HG03342 (cell line): Measurements from ENCODE around the gene TET2.

ENCODE experiments used
- ATAC-seq: cut with Tn5 transposase; IDR thresholded peaks from one replicate; pipeline ENCODE4 v1.9.1; 2021; ENCODE audit warnings: mild to moderate bottlenecking, moderate library complexity; ENCODE audit not compliant: unreplicated experiment

The TET2 gene

DNA sequence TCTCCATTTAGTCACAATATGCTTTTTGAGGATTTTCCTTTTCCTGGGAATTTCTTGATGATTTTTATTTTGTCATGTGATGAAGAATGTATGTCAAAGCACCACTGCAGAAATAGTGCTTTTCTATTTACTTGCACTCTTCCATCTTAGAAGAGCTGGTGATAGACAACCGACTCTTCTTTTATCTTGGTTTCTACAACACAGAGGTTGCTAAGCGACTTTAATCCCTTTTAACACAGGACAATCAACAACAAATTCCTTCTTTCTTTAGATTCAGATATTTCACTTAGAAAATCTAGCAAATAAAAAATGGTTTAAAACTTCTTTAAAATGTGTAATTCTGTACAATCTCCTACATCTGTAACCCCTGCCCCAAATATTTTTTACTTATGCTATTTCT lies 34.6 kb downstream of the TET2 start:
- no peak for ATAC-seq

DNA sequence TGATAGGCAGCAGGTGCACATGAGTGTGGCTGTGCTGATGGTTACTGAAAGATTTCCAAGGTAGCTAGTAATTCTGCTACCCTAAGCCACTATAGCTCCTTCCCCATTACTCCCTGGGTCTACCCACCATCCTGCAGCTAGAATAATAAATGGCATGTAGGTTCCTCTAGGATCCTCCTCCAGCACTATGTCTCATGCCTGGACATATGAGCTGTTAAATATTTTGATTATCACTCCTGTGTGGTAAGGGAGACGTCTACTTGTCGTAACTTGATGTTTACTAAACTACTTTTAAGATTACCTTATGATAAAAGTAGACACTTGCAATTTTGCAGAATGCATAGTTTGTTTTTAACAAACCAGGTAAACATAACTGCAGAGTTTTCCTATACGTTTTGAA lies 35.5 kb downstream of the TET2 start:
- ATAC-seq = no peak

DNA sequence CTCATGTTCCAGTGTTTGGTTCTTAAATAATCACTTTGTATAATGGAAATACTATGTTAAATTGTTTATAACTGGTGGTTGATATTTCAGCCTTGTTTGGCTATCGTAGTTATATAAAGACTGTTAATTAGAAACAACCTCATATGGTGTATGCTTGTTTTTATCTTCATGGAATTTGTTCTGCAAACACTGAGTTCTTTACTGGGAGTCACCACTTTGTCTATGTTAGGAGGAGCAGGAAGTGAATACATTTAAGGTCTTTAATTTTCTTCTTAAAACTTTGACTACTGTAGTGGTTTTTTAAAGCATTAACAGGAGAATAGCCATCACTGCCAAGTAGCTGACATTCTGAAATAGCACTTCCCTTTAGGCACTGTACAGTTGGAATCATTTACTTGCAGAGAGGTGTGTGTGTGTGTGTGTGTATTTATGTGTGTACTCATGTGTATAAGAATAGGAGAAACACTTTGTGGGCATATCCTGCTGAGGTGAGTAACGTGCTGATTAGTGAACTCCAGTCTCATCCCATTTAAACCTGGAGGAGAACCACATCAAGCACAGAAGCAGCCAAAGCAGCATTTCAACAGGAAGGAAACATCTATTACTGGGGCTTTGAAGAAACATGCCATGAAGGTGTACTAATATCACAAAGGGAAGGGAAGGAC lies 37.8 kb downstream of the TET2 start:
- no peak for ATAC-seq

DNA sequence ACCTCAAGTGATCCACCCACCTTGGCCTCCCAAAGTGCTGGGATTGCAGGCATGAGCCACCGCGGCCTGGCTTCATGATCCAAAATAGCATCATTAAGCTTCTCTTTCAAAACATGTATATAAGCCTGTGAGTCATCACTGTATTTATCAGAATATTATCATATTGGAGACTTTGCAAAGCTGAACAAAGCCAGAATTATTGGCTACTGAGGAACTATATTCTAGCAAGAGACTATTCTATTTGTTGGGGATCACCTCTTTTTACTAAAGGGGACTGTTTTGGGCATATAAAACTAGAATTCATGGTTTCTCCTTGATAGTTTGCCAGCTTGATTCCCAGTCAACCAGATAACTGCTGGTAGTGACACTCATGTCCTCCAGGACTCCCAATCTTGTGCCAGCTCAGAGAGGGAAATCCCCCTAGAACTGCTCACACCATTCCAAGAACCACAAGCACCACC lies 40.1 kb downstream of the TET2 start:
- no peak for ATAC-seq

DNA sequence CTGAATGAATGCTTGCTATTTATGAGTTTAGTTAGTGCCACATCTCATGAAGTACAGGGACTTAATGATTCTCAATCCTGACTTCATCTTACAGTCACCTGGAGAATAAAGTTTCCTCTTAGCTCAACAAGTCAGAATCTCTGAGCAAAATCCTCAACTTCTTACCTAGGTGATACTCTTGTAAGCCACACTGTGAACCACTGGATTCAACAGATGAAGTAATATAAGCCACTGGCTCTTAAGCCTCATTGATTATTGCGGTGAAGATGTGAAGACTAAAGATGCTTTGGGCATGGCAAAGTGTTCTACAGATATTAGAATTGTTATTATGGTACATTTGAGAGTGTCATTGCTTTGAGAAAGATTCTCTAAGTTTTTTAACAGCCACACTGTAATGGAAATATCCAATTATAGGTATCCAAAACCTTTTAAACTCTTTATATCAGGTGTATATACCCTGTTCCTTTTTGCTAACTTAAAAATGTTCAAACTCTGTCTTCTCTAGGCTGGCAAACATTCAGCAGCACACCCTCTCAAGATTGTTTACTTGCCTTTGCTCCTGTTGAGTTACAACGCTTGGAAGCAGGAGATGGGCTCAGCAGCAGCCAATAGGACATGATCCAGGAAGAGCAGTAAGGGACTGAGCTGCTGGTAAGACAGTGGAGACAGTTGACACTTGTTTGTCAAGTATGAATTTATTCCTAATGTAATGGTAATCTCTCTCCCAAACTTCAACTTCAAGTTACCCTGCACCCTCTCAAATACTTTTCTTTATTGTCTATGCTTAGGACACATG lies 43.4 kb downstream of the TET2 start:
- ATAC-seq = no peak

DNA sequence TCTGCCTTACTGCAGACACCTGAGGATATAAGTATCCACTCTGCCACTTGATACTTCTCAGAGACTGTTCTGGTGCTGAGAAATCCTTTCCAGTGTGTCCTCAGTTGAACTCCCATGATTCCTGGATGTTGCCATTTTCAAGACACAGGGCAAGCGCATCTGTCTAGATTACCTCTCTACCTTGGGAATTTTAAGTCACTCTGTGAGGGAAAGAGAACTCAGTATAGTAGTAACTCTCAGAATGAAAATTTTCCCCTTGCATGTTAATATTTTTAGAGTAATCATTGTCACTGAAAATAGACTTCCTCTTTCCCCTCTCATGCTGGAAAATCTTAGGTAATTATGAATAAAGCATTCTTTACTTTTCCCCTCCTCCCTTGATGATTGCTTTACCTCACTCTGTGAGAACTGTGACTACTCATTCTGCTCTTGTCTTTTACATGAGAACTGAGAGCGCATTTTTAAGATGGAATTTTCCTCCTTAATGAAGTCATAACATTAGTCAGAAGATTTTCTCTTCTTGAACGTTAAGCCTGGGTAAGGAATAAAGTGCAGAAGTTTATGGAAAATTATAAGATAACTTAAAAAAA lies 45.0 kb downstream of the TET2 start:
- peak; percentile 47 for ATAC-seq

DNA sequence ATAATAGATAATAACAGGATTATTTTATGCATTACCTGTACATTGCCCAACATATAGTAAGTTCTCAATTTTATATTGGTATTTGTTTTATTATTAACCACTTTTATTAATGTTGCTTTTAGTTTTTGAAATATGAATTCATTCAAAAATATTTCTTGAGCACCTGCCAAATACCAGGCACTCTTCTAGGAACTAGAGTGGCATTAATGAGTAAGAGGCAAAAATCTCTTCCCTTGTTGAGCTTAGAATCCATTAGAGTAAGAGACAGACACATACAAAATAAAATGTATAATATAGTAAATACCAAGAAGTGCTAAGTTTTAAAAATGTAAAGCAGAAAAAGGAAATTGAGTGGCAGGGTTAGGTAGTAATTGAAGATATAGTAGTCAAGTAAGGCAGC lies 45.8 kb downstream of the TET2 start:
- ATAC-seq = no peak

DNA sequence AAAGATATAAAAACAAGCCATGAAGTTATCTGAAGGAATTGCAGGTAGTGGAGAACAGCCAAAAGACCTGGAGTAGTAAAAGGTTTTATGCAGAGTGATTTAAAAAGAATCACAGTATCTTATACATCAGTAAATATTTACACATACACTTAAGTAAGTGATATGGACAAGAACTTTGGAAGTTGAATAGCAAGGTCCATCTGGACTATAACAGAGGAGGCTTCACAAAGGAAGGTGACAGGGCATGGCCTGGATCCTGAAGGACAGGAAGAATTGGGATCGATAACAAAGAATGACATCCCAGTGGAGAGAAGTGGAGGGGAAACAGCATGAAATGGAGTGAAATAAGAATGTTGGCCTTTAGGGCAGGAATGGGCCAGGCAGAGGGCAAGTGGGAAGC lies 46.2 kb downstream of the TET2 start:
- no peak for ATAC-seq

DNA sequence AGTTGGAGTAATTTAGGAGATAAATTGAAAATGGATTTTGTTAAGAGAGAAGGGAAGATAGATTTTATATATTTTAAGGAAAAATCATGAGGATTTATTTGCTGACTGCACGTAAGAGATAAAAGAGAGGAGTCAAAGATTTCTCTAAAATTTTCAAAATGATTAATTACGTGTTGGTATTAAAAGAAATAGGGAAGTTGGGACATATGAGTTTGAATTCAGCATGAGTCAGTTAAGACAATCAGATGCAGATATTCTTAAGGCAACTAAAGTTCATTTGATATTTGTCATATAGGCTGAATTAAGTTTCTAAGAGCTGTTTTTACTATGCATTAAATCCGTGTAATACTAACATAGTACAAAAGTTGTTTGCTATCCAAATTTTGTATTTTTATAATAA lies 46.9 kb downstream of the TET2 start:
- no peak for ATAC-seq

DNA sequence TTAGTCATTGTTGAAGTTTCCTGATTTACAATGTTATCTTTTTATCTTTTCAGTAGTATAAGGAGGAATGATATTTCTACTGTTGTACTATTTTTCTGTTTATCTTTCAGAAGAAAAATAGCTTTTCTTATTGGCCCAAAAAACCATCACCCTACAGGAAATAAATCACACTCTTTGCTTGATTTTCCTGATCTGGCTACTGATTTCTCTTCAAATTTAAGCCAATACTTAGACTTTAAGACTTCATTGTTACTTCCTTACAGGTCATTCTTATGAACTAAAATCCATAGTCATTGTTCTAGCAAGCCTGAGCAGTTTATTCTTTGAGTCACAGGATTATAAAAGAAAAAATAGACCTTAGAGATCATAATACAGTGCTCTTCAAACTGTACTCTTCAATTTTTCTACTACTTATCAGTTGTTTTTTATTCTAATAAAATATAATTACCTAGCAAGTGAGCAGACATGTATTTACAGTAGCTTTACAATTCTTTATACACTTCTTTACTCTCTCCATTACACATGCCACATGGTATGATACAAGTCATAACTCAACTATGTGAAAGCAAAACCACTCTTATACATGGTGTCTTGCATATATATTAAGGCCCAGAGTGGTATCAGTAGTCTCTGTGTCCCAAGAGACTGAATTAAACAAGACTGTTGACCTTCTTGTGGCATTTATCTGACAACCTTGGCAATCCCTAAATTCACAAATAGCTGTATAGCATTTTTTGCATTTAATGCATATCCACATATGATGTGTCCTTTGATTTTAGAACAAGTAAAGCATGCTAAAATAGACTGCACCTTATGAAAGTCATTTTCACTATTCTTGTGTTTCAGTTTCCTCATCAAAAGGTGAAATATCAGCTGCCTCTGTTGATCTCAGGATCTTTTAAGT lies 47.9 kb downstream of the TET2 start:
- peak; percentile 91 for ATAC-seq

DNA sequence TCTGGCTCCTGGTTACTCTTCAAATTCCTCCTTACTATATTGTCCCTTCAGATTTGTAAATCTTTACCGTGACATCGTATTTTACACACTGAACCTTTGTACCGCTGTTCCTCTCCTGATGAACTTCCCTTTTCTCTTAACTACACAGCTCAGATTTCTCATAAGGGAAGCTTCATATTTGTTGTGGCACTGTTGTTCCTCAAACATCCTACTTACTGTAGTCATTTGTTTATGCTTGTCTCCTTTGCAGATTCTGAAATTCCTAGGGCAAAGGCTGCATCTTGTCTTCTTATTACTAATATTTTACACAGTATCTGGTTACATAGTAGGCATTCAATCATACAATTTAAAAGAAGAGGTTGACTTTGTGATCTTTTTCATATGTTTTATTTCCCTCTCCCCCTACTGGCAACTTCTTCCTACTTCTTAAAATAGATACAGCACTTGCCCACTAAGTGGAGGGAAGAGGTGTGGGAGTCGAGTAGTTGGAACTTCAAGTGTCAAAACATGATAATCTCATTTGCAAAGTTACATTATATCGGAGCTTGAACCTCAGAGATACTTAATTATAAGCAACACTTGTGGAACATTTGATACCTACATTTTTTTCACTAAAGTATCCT lies 50.0 kb downstream of the TET2 start:
- no peak for ATAC-seq

DNA sequence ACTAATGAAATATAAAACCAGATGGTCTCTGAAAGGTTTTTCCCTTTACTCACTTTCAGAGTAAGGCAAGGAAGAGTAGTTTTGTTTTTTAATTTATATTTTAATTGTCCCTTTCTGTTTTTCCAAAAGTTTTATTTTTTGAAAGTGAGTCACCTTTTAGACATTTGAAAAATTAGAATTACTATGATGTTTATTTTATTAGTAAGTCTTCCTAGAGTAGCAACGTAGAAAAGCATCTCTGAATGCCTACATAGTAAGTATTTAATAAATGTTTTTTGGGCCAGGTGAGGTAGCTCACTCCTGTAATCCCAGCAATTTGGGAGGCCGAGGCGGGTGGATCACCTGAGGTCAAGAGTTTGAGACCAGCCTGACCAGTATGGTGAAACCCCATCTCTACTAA lies 51.1 kb downstream of the TET2 start:
- no peak for ATAC-seq

DNA sequence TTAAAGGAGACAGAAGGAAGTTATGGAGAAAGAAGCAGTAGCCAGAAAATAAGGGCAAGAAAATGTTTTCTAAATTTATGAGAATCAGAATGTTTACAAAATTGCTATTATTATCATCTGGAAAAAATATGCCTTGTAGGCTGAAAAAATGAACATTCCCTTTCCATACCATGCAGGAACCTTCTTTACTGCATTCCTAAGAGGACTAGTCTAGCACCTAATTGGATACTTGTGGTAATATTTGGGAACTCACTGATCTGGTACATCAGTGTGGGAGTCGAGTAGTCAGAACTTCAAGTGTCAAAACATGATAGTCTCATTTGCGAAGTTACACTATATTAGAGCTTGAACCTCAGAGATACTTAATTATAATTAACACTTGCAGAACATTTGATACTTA lies 51.9 kb downstream of the TET2 start:
- no peak for ATAC-seq

DNA sequence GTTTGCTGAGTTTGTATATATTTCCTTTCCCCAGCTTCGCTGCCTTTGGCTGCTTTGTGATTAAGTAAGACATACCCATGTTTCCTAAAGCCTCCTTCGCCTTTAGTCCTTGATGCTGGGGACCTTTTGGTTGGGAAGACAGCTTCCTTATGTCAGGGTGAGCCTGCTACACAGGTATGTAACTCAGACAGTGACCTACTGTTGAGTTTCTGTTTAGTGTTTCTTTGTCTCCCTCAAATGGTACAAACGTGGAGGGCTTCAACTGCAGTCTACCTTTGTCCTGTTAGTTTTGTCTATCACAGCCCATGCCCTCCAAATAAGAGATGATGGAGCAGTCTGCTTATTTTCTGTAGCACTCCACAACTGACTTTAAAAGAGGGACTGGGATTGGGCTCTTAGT lies 59.5 kb downstream of the TET2 start:
- ATAC-seq = no peak

DNA sequence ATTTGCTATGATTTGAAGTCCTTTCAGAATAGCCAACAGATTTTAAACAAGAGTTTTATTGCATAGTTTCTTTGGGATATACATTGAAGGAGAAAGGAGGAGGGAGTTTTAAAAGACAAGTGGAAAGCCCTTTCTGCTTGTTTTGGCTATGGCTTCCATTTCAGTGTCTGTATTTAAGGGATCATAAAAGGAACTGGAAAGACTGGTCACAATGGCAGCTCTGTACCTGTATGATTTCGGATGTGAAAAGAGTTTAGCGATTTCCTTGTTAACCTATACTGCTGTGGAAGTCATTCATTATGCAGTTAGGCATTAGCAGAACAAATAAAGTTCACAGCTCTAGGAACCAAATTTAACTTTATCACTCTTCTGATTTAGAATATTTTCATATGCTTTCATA lies 60.7 kb downstream of the TET2 start:
- no peak for ATAC-seq

DNA sequence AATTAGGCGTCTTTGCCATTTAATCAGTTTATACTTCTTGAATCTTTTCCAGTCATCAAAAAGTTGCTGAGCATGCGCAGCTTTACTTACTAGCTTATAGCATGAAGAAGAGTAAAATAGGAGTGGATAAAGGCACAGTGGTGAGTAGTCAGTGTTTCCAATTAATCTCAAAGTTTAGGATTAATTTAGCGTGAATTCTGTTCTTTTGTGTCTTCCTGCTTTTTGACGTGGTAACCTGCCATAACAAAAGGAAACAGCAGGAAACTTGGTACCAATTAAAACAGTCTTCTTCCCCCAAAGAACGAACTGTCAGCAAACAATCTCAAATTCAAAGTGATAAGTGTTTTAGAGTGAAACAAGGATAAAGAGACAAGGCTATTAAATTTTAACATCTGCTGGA lies 61.9 kb downstream of the TET2 start:
- no peak for ATAC-seq

DNA sequence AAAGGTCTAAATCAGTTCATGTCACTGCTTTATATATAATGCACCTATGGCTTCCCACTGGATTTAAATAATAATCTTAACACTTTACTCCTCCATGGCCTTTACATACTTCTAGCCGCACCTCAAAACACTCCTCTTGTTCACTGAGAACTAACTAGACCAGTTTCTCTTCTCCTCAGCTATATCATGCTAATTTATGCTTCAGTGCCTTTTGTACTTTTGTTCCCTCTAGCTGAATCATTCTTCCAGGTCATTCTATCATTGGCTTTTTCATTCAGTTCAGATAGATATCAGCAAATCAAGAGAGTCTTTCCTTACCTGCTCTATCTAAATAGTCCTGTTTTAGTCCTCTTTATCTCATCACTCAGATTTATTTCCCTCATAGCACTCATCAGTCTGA lies 64.2 kb downstream of the TET2 start:
- no peak for ATAC-seq

DNA sequence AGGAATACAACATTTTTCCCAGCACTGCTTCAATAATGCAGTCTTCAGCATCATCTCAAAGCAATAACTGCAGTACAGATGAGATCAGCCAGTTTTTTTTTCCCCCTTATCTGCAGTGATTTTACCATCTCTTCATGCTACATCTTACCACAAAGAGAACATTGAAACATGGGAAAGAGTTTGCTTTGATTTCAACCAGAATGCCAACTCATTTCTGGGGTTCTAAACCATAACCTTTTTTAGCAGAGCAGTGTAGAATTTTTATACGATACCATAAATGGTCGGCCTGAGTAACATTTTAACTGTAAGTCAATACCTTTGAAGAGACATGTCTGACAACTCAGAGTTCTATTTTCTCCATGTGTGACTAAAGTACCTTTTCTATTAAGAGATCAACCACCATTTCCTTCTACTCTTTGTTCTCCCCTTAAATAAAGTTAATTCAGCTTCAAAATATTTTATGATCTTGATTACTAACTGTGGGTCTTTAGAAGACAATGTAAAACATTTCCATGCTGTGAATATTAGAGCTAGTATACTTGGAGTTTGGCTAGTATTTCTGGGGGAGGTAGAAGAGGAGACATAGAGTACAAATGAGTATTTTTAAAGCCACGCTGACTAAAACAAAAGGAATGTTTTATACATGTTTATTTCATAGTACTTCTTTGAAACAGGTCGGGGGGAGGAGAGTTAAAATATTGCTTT lies 69.1 kb downstream of the TET2 start:
- peak; percentile 51 for ATAC-seq

DNA sequence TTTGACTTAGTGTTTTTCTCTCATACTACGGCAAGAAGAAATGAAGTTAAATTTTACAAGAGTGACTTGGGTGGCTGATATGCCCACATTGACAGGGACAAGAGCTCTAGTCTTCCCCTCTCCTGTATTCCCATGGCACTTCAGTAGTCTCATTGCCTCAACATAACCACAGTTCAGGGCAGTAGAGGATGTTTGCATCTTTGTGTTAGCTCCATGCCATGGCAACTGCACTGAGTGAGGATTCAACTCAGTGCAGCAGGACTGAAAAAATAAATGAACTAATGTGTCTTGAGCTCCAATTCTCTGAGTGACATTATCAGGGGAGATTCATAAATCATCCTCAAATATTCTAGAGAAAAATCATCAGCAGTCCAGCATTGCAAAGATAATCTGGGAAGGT lies 78.8 kb downstream of the TET2 start:
- no peak for ATAC-seq

DNA sequence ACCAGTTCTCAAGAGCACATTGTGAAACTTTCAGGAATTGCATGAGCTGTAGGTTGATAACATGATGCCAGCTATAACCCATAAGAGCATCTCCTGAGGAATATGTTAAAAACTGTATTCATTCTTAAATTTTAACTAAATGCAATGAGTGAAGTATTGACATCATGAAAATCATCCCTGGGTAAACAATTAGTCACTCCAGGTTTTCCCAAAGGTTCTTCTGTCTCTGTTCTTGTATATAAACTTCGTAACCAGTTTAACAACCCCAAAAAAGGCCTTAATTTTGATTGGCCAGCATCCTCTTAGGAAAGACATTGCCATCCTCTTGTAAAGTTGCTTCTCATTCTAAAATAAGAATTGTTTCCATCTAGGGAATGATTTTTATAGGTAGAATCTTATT lies 80.4 kb downstream of the TET2 start:
- ATAC-seq = no peak
